Parathyroid adenoma (tissue), 2 donors: ENCODE results near the gene KDM7A.

Experiments used
- H2AFZ ChIP-seq: fragments of 300-600 bp; sonication (generic); one replicate; pipeline ENCODE4 v1.7.0; 2017; ENCODE audit warnings: antibody characterized with exemption, mild to moderate bottlenecking
- H3K27ac ChIP-seq: fragments of 300-600 bp; sonication (generic); one replicate; pipeline ENCODE4 v1.7.0; 2017
- H3K27me3 ChIP-seq: fragments of 300-600 bp; sonication (generic); one replicate; pipeline ENCODE4 v1.7.0; 2017; ENCODE audit warnings: low read length; ENCODE audit not compliant: control insufficient read depth, insufficient read depth
- H3K36me3 ChIP-seq: fragments of 300-600 bp; sonication (generic); one replicate; pipeline ENCODE4 v1.7.0; 2017; ENCODE audit warnings: low read length; ENCODE audit not compliant: control insufficient read depth, insufficient read depth
- H3K4me1 ChIP-seq: fragments of 300-600 bp; sonication (generic); one replicate; pipeline ENCODE4 v1.7.0; 2017; ENCODE audit warnings: control low read depth
- H3K4me2 ChIP-seq: fragments of 300-600 bp; sonication (generic); one replicate; pipeline ENCODE4 v1.7.0; 2017; ENCODE audit warnings: low read length
- H3K4me3 ChIP-seq: fragments of 300-600 bp; sonication (generic); one replicate; pipeline ENCODE4 v1.7.0; 2017; ENCODE audit warnings: low read depth, low read length
- H3K79me2 ChIP-seq: fragments of 300-600 bp; sonication (generic); one replicate; pipeline ENCODE4 v1.7.0; 2017; ENCODE audit warnings: control low read depth
- H3K9ac ChIP-seq: fragments of 300-600 bp; sonication (generic); one replicate; pipeline ENCODE4 v1.7.0; 2017; ENCODE audit warnings: mild to moderate bottlenecking
- H3K9me3 ChIP-seq: fragments of 300-600 bp; sonication (generic); one replicate; pipeline ENCODE4 v1.7.0; 2017; ENCODE audit warnings: low read length; ENCODE audit not compliant: control insufficient read depth
- CTCF ChIP-seq: fragments of 300-600 bp; sonication (generic); IDR thresholded peaks from one replicate; pipeline ENCODE4 v1.7.0; 2017; ENCODE audit warnings: antibody characterized with exemption, mild to moderate bottlenecking
- donor health status: primary hyperparathyroidism.

KDM7A gene

DNA sequence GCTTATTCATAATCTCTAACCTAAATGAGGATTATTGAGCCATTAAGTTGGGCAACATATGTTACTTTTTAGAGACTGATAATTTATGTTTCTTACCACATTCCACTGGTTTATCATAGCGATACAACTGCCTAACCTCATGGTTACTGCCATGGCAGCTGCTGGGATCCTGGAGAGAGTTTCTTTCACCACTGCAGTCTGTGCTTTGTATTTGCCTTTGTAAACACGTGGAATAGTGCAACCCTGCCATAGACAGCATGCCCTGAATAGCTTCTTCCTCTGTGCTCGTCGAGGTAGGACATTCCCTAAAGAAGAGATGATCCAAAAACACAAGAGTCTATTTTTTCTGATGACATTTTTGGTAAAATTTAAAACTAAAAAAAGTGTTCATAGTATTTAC, 80.3 kb downstream of the KDM7A start:
- no peak for TF ChIP-seq CTCF
- H3K79me2 ChIP-seq = no peaks in the 10 kb centered on the region
- no peak overlapping the region for H3K27ac ChIP-seq
- no peaks in the 10 kb centered on the region for H3K27me3 ChIP-seq
- H2AFZ ChIP-seq = no peak overlapping the region
- H3K4me2 ChIP-seq = no peak overlapping the region
- no peak overlapping the region for H3K9ac ChIP-seq
- H3K9me3 ChIP-seq = no peaks in the 10 kb centered on the region
- H3K4me3 ChIP-seq = no peak overlapping the region
- no peaks in the 10 kb centered on the region for H3K36me3 ChIP-seq
- no peaks in the 10 kb centered on the region for H3K4me1 ChIP-seq

DNA sequence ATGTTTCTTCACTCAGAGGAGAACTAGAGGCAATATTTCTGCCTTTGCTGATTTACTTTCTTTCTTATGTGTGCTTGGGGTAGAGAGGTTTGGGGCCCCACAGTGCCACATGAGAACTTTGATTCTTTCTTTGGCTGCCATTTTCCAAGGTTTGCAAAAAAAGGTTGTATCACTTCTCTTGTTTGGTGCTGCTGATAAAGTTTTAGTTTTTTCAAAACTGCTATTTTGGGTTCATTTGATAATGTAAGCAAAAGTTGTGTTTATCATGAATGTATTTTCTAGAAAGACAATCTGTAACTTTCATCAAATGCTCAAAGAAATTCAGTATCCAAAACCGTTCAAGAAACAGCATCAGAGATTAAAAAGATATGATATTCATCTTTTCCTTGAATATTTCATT, 83.4 kb downstream of the KDM7A start:
- H3K9ac ChIP-seq = no peak overlapping the region
- H3K27ac ChIP-seq = no peak overlapping the region
- H3K27me3 ChIP-seq = no peaks in the 10 kb centered on the region
- H3K79me2 ChIP-seq = no peaks in the 10 kb centered on the region
- no peak overlapping the region for H3K4me2 ChIP-seq
- no peak for TF ChIP-seq CTCF
- H2AFZ ChIP-seq = no peak overlapping the region
- H3K9me3 ChIP-seq = no peaks in the 10 kb centered on the region
- no peaks in the 10 kb centered on the region for H3K36me3 ChIP-seq
- H3K4me3 ChIP-seq = no peak overlapping the region
- H3K4me1 ChIP-seq = no peaks in the 10 kb centered on the region

GRCh38 chr7:140085447-140085846, 91.3 kb downstream of the KDM7A start:
- Histone ChIP-seq H3K4me1 (no peaks in the 10 kb centered on the region), H3K4me3 (no peak overlapping the region), H3K9me3 (no peaks in the 10 kb centered on the region), H3K79me2 (no peaks in the 10 kb centered on the region), H2AFZ (no peak overlapping the region), H3K27me3 (no peaks in the 10 kb centered on the region), H3K4me2 (no peak overlapping the region), H3K36me3 (no peaks in the 10 kb centered on the region), H3K9ac (no peak overlapping the region), H3K27ac (no peak overlapping the region)
- no peak for TF ChIP-seq CTCF

- H3K79me2 ChIP-seq = no peaks in the 10 kb centered on the region
- TF ChIP-seq CTCF = no peak
- H3K4me2 ChIP-seq = no peak overlapping the region
- no peak overlapping the region for H2AFZ ChIP-seq
- H3K27me3 ChIP-seq = no peaks in the 10 kb centered on the region
- H3K9me3 ChIP-seq = no peaks in the 10 kb centered on the region
- no peak overlapping the region for H3K4me3 ChIP-seq
- no peaks in the 10 kb centered on the region for H3K4me1 ChIP-seq
- no peaks in the 10 kb centered on the region for H3K36me3 ChIP-seq
- H3K9ac ChIP-seq = no peak overlapping the region
- H3K27ac ChIP-seq = no peak overlapping the region
Measured at GRCh38 chr7:140084972-140085371, 91.8 kb downstream of the KDM7A start.

DNA sequence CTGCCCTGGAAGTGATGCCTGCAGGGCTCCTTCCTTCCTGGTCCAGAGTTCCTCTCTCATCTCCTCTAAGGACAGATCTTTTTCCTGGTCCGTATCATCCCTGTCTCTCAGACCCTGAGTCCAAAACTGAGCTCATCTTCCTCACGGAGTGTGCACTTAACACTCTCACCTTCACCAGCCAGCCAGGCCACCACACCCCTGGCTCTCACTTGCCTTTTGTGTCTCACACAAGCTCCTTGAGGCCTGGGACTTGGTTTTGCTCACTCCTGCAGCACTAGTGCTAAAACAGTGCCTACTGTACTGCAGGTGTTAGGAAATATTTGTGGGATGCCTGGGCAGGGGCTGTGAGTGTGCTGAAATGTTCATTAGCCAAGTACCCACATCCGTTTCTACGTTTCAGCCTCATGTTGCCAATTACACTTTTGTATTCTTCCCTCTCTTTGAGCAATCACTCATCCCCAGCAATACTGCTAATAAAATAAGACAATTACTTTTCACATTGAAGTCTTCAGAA, 92.6 kb downstream of the KDM7A start:
- Histone ChIP-seq H3K36me3 (no peaks in the 10 kb centered on the region), H3K4me2 (no peak overlapping the region), H3K79me2 (no peaks in the 10 kb centered on the region), H3K4me3 (no peak overlapping the region), H3K27me3 (no peaks in the 10 kb centered on the region), H2AFZ (no peak overlapping the region), H3K9ac (no peak overlapping the region), H3K4me1 (no peaks in the 10 kb centered on the region), H3K9me3 (no peaks in the 10 kb centered on the region), H3K27ac (no peak overlapping the region)
- TF ChIP-seq CTCF = no peak
